Dedifferentiated amniotic fluid mesenchymal stem cell (primary cell): Measurements from ENCODE around the gene UBE2H.

Experiments
- DNase-seq: peaks from one replicate; pipeline ENCODE4 v3.0.0-alpha.2; 2016; ENCODE audit errors: extremely low spot score

UBE2H gene

DNA sequence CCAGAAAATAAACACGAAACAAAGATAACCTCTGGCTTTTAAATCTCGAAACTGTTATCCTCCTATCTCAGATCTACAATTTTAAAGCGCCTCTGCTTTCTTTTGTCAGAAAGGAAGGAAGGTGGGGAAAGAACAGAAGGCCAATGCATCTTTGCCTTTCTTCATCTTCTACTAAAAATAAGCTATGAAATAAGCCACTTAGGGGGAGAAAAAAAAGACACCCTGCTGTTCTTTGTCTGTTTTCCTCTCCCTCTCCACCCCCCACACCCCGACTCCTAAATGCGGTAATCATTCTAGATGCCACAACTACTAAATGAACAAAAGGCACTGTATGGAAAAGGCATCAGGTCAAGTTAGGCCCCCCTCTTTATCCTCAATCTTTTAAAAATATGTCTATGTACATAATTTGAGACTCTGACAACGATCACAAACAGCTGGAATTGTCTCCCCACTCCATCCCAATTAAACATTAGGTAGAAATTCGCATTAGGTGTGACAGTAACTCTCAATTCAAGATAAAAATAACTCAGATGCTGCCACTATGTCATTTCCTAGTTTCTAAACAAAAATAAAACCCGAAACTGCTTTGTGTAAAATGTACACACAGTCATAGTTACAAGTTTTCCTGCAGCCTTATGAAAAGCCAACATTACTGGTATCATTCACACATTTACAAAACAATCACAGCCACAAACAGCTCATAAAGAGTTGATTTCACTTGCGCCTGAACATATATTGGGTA lies 2.4 kb downstream of the UBE2H start:
- DNase-seq = no peak

DNA sequence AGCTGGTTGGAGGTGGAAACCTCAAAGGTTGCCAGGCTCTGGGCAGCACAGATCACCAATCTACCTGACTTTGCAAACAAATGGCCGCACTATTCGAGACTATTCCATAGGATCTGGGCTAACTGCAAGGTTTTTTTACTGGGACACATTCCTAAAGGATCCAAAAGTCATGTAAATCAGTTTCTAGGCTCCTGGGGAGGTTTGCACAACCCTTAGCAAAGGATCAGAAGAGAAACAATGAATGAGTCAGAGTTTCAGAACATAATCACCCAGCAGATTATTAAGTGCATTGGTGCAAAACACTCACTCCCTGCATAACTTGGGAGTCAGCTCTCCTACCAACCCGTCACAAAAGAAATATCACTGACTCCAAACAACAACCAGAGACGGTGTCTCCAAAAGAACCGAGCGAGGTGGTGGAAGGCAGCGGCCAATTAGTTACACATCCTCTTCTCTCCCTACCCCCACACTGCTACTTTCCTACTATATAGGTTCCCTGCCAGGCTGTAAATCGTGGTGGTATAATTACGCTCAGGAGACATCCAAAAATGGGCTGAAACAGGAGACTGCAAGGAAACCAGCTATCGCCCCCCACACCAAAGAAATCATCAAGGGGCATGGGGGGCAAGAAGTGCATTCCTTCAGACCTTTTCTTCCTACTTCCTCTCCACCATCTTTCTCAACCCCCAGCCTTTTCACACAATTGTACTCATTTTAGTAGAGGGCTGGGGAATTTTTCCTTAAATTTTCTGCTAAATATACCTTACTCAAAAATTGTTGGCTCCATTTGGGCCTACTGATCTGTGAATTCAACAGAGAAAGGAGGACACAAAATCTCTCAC lies 3.2 kb downstream of the UBE2H start:
- DNase-seq = peak; percentile 40

DNA sequence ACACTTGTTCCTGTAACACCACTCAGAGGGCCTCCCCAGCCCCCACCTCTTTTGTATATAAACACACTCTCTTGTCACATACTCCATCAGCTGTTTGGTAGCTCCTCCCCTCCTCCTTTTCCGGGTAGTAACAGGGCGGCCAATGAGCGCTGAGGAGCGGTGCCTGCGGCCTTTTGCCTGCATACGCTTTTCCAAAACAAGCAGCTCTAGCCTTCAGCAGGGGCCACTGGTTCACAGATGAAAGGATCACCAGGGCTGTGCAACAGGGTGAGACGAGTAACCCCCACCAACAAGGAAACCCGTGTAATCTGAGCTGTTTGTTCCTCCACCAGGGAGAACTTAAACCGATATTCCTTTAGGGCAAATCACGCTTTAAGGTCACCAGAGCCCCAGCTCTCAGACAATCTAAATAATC lies 3.9 kb downstream of the UBE2H start:
- DNase-seq = peak; percentile 88

DNA sequence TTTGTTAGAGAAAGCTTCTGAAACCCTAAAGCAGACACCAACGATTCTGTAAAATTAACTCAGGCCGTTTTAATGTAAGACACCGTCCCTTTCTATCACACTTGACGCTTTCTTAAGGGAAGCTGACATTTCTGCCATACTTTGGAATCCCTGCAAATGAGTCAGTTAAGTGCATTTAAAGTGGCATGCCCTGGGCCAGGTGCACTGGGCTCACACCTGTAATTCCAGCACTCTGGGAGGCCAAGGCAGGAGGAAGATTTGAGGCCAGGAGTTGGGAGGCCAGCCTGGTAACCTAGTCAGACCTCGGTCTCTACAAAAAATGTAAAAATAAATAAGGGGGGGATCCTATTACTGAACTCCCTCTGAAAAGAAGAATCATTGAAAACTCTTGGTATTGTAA lies 4.4 kb downstream of the UBE2H start:
- no peak for DNase-seq

DNA sequence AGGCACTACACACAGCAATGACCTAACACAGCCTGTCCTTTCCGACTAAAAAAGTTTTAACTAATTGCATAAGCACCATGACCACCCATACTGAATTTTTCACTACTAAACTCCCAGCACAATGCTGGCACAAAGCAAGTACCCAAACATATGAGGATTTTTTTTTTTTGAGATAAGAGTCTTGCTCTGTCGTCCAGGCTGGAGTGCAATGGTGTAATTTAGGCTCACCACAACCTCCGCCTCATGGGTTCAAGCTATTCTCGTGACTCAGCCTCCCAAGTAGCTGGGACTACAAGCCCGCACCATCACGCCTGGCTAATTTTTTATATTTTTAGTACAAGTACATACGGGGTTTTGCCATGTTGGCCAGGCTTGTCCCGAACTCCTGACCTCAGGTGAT lies 5.1 kb downstream of the UBE2H start:
- no peak for DNase-seq

DNA sequence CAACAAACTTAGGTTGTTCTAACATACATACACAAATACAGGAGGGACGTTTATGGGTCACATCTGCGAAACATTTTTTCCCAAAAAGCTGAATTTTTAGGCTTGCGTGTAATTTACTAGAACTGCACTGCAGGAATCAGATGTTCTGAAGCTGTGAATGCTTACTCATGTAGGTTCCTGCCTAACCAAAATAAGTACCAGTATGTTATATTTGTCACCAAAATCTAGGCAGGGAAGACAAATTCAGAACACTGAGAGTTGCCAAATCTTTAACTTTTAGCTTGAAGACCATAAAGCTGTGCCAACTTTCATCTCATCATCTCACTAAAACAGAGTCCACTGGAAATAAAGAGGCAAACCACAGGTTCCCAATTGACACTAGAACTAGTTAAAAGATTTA lies 5.7 kb downstream of the UBE2H start:
- DNase-seq = no peak

DNA sequence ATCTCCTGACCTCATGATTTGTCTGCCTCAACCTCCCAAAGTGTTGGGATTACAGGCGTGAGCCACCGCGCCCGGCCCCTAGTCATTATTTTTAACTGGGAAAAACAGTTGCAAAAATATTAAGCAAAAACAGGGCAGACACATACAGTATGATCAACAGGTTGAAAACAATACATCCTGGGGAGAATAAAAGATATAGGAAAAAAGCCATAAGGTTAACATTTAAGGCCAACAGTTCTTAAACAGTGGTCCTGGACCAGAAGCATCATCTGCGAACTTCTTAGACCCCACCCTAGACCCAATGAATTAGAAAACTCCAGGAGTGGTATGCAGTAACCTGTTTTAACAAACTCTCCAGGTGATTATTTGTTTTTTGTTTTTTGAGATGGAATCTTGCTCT lies 6.5 kb downstream of the UBE2H start:
- no peak for DNase-seq

DNA sequence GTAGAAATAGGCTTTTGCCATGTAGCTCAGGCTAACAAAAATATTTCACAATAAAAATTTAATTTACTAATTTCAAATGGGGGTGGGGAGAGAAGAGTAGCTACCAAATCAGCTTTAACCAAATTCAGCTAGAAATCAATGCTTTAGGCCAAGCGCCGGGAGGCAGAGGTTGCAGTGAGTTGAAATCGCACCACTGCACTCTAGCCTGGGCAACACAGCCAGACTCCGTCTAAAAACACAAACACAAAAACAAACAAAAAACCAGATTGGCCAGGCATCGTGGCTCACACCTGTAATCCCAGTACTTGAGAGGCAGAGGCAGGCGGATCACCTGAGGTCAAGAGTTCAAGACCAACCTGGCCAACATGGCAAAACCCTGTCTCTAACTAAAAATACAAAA lies 9.4 kb downstream of the UBE2H start:
- no peak for DNase-seq

DNA sequence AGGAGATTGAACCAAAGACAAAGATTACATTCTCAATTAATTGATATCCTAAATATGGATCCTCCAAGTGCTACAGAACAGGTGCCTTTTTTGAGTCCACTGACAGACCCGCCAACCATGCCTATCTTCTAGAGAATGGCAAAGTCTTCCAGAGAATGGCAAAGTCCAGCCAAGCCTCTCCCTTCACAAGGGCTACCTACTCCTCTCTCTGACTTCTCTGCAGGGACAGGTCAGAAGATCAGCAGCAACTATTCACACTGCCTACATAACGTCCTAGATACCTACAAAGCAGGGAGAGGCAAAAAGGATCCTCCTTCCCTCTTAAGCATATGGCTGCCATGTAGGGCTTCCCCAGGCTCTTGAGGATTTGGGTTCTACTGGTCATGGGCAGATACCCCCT lies 12.4 kb downstream of the UBE2H start:
- DNase-seq = no peak

DNA sequence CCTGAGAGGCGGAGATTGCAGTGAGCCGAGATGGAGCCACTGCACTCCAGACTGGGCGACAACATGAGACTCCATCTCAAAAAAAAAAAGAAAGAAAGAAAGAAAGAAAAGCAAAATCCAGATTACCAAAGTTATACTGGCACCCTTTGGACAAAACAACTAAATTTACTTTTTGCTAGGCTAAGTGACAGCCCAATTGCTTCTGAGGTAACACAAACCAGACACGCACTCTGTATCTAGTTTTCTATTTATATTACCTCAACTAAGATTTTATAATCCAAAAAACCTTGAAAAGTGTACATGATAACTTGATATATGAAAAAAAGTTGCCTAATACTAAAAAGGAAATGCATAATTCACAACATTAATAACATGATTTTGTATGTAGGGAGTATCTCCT lies 12.9 kb downstream of the UBE2H start:
- DNase-seq = no peak

DNA sequence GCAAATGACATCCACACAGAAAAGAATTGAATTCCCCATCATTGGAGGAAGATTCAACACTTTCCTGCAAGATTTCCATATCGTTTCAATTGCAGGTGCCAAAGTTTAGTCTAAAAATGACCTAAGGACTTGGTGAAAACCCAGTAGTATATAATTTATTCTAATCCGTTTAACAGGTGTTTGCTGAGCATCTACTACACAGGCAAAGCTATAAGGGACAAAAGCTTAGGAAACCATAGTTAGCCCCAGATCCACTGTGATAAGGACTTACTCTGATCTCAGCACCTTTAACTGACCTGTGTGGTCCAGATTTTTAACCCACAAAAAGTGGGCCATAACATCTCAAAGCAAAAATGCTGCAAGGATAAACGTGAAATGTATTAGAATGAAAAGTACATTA lies 19.1 kb downstream of the UBE2H start:
- DNase-seq = no peak

DNA sequence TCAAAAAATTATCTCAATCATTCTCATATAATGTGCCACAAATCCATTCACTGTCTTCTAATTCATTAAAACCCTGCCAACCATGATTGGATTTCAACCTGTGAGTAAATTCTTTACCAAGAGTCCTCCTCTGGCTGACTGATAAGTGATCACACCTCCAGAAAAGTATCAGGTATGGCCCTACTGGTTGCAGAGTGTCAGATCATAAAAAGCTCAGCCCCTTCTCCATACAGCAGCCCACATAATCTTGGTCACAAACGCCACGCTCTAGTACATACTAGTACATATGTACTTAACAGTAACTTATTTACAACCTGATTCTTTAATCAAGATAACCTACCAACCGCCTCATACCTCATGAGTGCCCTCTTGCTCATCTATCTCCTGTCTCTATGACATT lies 26.1 kb downstream of the UBE2H start:
- DNase-seq = no peak

DNA sequence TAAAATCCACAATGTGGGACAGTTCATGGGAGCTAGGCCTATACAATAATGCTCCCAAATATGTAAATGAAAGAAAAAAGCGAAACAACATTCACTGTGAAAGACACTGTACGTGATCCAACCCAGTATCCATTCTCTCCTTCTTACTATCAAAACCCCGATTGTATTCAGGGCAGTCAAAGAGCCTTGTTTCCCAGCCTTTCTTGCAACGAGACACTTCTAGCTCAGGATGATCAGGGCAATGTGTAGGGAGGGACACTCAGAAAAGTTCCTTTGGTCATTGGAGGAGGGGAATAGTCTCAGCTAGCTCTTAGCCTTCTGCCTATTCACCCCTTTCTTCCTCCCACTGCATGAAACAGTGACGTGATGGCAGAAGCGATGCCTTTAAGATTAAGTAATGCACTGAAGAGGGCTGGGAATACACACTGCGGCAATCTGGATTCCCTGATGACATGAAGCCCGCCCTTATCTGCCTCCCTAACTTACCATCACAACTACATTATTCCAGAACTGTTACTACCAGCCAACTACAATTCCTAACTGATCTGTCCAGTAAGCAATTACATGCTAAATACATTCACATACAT lies 27.3 kb downstream of the UBE2H start:
- no peak for DNase-seq

DNA sequence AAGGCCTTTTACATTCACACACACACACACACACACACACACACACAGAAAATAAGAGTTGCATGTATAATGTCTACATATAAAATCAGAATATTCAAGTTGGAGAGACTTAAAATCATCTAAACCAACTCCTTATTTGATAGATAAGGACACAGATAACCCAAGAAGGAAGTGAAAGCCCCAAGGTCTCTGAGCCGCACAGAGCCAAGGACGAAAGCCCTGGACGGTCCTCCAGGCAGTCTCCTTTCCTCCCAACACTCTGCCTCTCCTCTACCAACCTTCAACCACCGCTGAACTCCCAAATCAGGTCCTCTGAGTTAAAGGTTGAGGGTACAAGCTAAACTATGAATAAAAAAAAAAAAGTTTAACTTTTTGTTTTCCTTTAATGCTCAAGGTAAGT lies 28.2 kb downstream of the UBE2H start:
- DNase-seq = no peak

DNA sequence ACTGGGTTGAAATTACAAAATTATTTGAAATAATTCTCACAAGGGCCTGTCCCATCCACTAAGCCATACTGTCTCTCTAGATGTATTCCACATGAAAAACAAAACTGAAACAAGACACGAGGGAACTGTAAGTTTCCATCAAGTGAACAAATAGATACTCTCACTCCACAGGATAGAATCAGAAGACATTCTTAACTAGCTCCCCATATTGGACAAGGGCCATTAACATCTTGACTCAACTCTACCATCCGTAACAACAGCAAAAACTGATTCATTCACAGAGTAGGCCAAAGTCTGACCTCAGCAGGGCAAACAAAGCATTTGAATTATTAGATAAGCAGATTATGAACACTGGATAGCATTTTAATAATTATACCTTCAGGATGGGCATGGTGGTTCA lies 29.1 kb downstream of the UBE2H start:
- no peak for DNase-seq

DNA sequence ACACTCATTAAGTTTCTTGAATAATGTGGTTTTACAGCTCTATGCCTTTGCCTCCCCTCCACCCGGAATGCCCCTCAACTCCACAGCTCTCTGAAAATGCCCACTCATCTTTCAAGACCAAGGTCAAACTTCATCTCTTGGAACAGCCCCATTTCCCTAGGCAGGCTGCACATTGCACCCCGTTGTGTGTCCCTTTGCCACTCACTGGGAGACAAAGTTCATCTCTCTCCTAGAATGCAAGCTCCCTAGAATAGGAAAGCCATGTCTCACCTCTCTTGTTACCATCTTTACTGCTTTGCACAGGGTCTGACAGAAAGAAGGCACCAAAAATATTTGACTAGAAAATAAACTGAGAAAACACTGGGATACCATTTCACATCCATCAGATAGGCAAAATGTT lies 33.3 kb downstream of the UBE2H start:
- DNase-seq = no peak

DNA sequence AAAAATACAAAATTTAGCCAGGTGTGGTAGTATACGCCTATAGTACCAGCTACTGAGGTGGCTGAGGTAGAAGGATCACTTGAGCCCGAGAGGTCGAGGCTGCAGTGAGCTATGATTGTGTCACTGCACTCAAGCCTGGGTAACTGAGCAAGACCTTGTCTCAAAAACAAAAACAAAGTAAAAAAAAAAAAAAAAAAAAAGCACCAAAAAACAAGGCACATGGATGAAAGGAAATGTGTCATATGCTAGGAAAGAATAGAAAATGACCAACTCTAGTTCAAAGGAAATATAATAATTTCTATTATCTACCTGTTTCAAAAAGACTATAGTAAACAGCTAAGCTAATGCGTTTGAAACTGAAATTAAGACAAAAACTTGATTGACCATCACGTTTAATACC lies 33.8 kb downstream of the UBE2H start:
- DNase-seq = no peak

DNA sequence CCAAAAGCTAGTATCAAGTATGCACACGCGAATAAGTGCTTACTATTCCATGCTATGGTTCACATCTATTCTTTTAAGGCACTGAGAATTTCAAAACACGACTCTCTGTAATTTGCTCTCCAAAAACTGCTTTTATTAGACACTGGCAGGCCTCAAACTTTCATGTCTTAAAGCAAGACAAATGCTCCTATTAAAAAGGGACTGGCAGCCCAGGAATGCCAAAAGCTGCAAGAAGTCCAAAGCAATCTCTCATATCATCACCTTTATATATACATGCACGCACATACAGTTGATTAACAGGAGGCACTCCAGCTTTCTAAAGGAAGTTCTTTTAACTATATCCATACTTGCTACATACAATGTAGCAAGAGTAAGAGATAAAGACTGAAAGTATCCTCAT lies 34.8 kb downstream of the UBE2H start:
- DNase-seq = no peak

DNA sequence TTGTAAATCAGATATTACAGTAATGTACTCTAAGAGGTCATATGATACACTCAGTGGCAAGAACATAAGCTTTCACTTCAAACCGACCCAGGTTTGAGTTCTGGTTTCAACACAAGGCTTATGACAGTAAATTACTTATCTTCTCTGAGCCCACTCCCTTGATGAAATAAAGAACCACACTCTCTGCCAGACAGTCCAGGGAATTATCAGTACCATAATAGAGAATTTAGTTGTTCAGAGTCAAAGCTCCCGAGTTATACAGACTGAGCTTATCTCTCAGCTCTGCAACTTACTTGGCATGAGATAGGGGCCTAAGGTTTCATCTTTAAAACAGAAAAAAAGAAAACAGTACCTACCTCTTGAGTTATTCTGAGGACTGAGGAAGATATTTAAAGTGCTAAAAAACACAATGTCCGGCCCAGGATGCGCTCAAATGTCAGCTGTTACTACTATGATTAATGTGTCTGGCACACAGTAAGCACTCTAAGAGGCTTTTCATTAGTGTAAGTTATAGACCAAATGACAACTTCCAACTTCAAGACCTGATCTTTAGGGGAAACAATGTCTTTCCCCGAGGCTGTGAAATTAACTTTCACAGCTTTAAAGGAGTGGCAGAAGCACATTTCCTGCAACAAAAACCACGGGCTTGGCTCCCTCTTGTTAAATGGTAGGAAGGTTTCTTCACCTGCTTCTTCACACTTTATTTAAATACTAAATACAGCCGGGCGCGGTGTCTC lies 38.1 kb downstream of the UBE2H start:
- no peak for DNase-seq

DNA sequence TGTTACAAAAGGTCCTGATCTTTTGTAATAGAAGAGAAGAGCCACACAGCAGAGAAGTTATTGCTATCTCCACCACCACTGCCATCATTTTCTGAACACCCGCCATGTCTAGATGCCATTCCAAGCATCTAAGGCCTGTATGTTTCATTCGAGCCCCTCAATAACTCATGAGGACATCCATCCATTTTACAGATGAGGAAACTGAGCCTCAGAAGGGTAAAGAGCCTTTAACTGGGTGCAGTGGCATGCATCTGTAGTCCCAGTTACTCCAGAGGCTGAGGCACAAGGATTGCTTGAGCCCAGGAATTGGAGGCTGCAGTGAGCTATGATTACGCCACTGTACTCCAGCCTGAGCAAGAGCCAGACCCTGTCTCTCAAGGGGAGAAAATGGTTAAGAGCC lies 39.3 kb downstream of the UBE2H start:
- no peak for DNase-seq

DNA sequence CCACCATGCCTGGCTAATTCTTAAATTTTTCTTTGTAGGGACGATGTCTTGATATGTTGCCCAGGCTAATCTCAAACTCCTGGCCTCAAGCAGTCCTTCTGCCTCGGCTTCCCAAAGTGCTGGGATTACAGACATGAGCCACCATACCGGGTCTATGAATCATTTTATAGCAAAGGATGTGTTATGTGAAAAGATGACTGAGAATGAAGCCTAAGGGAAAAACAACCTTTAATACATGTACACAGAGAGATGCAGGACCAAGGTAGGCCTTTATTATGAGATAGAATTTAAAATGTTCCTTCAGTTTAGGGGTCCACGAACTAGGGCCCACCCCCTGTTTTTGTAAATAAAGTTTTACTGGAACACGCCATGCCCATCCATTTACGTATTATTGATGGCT lies 41.0 kb downstream of the UBE2H start:
- no peak for DNase-seq

DNA sequence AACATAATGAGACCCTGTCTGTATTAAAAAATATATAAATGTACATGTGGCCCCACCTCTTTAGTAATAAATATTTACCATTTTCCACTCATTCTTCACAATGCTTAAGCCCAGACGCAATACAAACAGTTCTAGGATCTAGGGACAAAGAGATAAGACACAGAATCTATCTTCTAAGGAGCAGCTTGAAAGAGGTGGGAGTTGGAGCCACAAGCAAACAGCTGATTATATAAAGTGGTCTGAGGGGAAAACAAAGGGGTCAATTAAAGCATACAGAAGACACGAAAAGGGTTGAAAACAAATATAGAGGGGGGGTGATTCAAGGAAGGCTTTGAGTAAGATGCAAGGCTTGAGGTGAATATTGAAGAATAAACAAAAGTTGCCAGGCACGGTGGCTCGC lies 43.1 kb downstream of the UBE2H start:
- DNase-seq = no peak
